Activated CD8-positive, alpha-beta T cell treated with anti-CD3 and anti-CD28 coated beads, Interleukin-2, amount 10 ng/mL, durations not matched to agents 7 days and 5 days (primary cell): ENCODE data around the gene IPP. TPM values are rescaled to one million over a fixed set of nuclear protein-coding genes. Genes with fewer than 3 reads are reported as not detected.
"Not testable (repeated sequence)": the region's sequence is repeated elsewhere in the genome, so short reads cannot be mapped to it uniquely, and the experiment has no call there.

Experiments
- ATAC-seq: fragments of 150-1000 bp; cut with Tn5 transposase; one replicate; pipeline ENCODE4 v1.10.0; 2021; ENCODE audit warnings: moderate library complexity
- CTCF ChIA-PET: fragments of 350-600 bp; sonication (Branson Sonifier 250); formaldehyde crosslinking; loops from one replicate; lab custom pipeline; 2021; ENCODE audit warnings: antibody characterized with exemption; lab: Charles Lee
- POLR2A ChIA-PET: fragments of 350-600 bp; sonication (Branson Sonifier 250); formaldehyde crosslinking; loops from one replicate; lab custom pipeline; 2021; ENCODE audit warnings: antibody characterized with exemption; lab: Charles Lee
- DNase-seq: peaks from one replicate; pipeline ENCODE4 v3.0.0-alpha.2; 2020
- H3K27ac Mint-ChIP-seq: one replicate; pipeline ENCODE4 v1.8.0; 2021; ENCODE audit warnings: mild to moderate bottlenecking, mixed read lengths
- H3K27me3 Mint-ChIP-seq: one replicate; pipeline ENCODE4 v1.8.0; 2021; ENCODE audit warnings: low read depth, mixed read lengths
- H3K36me3 Mint-ChIP-seq: one replicate; pipeline ENCODE4 v1.8.0; 2021; ENCODE audit warnings: low read depth, mixed read lengths
- H3K4me1 Mint-ChIP-seq: one replicate; pipeline ENCODE4 v1.8.0; 2021; ENCODE audit warnings: low read depth, mixed read lengths
- H3K4me3 Mint-ChIP-seq: one replicate; pipeline ENCODE4 v1.8.0; 2021; ENCODE audit warnings: mild to moderate bottlenecking, mixed read lengths
- H3K9me3 Mint-ChIP-seq: one replicate; pipeline ENCODE4 v1.8.0; 2022; ENCODE audit warnings: mixed read lengths; ENCODE audit not compliant: insufficient read depth
- total RNA-seq, 2 experiments: library from RNA; stranded (reverse); gene quantifications; one replicate each; pipeline ENCODE4 v1.2.3, GENCODE V29; 2021

The IPP gene
- total RNA-seq, 2 experiments from 2014 or later, result 9.2 to 10.4 TPM

- Mint-ChIP-seq H3K27ac (no peak overlapping the region), H3K9me3 (no peaks in the 10 kb centered on the region), H3K27me3 (no peaks in the 10 kb centered on the region), H3K36me3 (peaks cover 14% of the 10 kb centered on the region), H3K4me1 (peaks cover 20% of the 10 kb centered on the region), H3K4me3 (no peak overlapping the region)
- POLR2A ChIA-PET, result interaction anchor here (0.7 to 1.8 kb wide), 2 partner anchors 9 to 11 kb away, joined by 4 to 5 read pairs; partner anchors contain the start of genes GPBP1L1 and TMEM69
- no peak for DNase-seq
- no peak for ATAC-seq
- CTCF ChIA-PET, result interaction anchor here (0.7 to 1.2 kb wide), 2 partner anchors 13 to 32 kb away, joined by 3 read pairs; no protein-coding TSS in a partner anchor
These were observed 72.7 kb downstream of the IPP start for GRCh38 chr1:45677751-45678245.

GRCh38 chr1:45676553-45676952 is 73.9 kb downstream of the IPP start:
- DNase-seq, H3K9me3 Mint-ChIP-seq, H3K4me3 Mint-ChIP-seq, ATAC-seq, H3K27me3 Mint-ChIP-seq, H3K27ac Mint-ChIP-seq, CTCF ChIA-PET: not testable (repeated sequence)
- Mint-ChIP-seq H3K4me1 (peaks cover 18% of the 10 kb centered on the region), H3K36me3 (peaks cover 17% of the 10 kb centered on the region)
- POLR2A ChIA-PET, result interaction anchor here (0.7 kb wide), 1 partner anchor 124 kb away, joined by 3 read pairs; no protein-coding TSS in a partner anchor

- H3K4me3 Mint-ChIP-seq, result no peak overlapping the region
- DNase-seq (no peak), ATAC-seq (no peak)
- ChIA-PET POLR2A (interaction anchor here (1.0 kb wide), 1 partner anchor 11 kb away, joined by 3 read pairs; the partner anchor contains the start of gene GPBP1L1), CTCF (interaction anchor here (0.6 kb wide), 1 partner anchor 229 kb away, joined by 3 read pairs; no protein-coding TSS in a partner anchor)
- H3K27ac Mint-ChIP-seq, result no peak overlapping the region
- peaks cover 17% of the 10 kb centered on the region for H3K36me3 Mint-ChIP-seq
- H3K4me1 Mint-ChIP-seq, result peaks cover 7% of the 10 kb centered on the region
- no peaks in the 10 kb centered on the region for H3K27me3 Mint-ChIP-seq
- no peaks in the 10 kb centered on the region for H3K9me3 Mint-ChIP-seq
These were observed 76.0 kb downstream of the IPP start for GRCh38 chr1:45674478-45674877.

GRCh38 chr1:45673956-45674355 is 76.5 kb downstream of the IPP start:
- ATAC-seq (no peak), DNase-seq (no peak)
- Mint-ChIP-seq H3K4me3 (no peak overlapping the region), H3K27ac (no peak overlapping the region), H3K9me3 (no peaks in the 10 kb centered on the region), H3K4me1 (peaks cover 2% of the 10 kb centered on the region), H3K36me3 (peaks cover 15% of the 10 kb centered on the region), H3K27me3 (no peaks in the 10 kb centered on the region)
- CTCF ChIA-PET, result no interaction called here
- POLR2A ChIA-PET, result interaction anchor here (1.0 to 2.0 kb wide), 2 partner anchors 12 kb away, joined by 3 to 8 read pairs; partner anchors contain the start of gene GPBP1L1

- no peak overlapping the region for H3K4me3 Mint-ChIP-seq
- H3K9me3 Mint-ChIP-seq, result no peaks in the 10 kb centered on the region
- ATAC-seq (no peak), DNase-seq (no peak)
- H3K27ac Mint-ChIP-seq, result no peak overlapping the region
- POLR2A ChIA-PET, result interaction anchor here (1.3 kb wide), 1 partner anchor 16 kb away, joined by 4 read pairs; the partner anchor contains the start of gene GPBP1L1
- peaks cover 23% of the 10 kb centered on the region for H3K36me3 Mint-ChIP-seq
- H3K4me1 Mint-ChIP-seq, result no peaks in the 10 kb centered on the region
- CTCF ChIA-PET, result interaction anchor here (1.2 kb wide), 1 partner anchor 12 kb away, joined by 3 read pairs; no protein-coding TSS in a partner anchor
- no peaks in the 10 kb centered on the region for H3K27me3 Mint-ChIP-seq
These were observed 80.4 kb downstream of the IPP start for GRCh38 chr1:45669859-45670655.

- H3K27me3 Mint-ChIP-seq, result no peaks in the 10 kb centered on the region
- CTCF ChIA-PET, result interaction anchor here (1.2 kb wide), 1 partner anchor 13 kb away, joined by 3 read pairs; no protein-coding TSS in a partner anchor
- no peak overlapping the region for H3K4me3 Mint-ChIP-seq
- H3K4me1 Mint-ChIP-seq, result no peaks in the 10 kb centered on the region
- ATAC-seq (no peak), DNase-seq (no peak)
- H3K9me3 Mint-ChIP-seq, result no peaks in the 10 kb centered on the region
- peaks cover 22% of the 10 kb centered on the region for H3K36me3 Mint-ChIP-seq
- POLR2A ChIA-PET, result interaction anchor here (0.6 to 1.0 kb wide), 2 partner anchors 17 to 294 kb away, joined by 3 to 9 read pairs; partner anchors contain the start of gene GPBP1L1
- H3K27ac Mint-ChIP-seq, result no peak overlapping the region
These were observed 81.1 kb downstream of the IPP start for GRCh38 chr1:45669379-45669778.

GRCh38 chr1:45668526-45668925 is 81.9 kb downstream of the IPP start:
- Mint-ChIP-seq H3K4me3 (no peak overlapping the region), H3K4me1 (no peaks in the 10 kb centered on the region), H3K27me3 (no peaks in the 10 kb centered on the region), H3K9me3 (no peaks in the 10 kb centered on the region), H3K27ac (no peak overlapping the region), H3K36me3 (peaks cover 22% of the 10 kb centered on the region)
- ChIA-PET POLR2A (interaction anchor here (0.6 to 1.0 kb wide), 2 partner anchors 17 to 293 kb away, joined by 3 to 9 read pairs; partner anchors contain the start of gene GPBP1L1), CTCF (interaction anchor here (1.2 kb wide), 1 partner anchor 14 kb away, joined by 3 read pairs; no protein-coding TSS in a partner anchor)
- ATAC-seq (no peak), DNase-seq (no peak)

GRCh38 chr1:45667321-45668111 is 82.9 kb downstream of the IPP start:
- ChIA-PET POLR2A (no interaction called here), CTCF (no interaction called here)
- Mint-ChIP-seq H3K4me1 (no peaks in the 10 kb centered on the region), H3K36me3 (peaks cover 15% of the 10 kb centered on the region), H3K4me3 (no peak overlapping the region), H3K27me3 (no peaks in the 10 kb centered on the region), H3K27ac (no peak overlapping the region), H3K9me3 (no peaks in the 10 kb centered on the region)
- ATAC-seq (no peak), DNase-seq (no peak)

- Mint-ChIP-seq H3K36me3 (peaks cover 15% of the 10 kb centered on the region), H3K9me3 (no peaks in the 10 kb centered on the region), H3K27me3 (no peaks in the 10 kb centered on the region), H3K4me1 (no peaks in the 10 kb centered on the region), H3K27ac (no peak overlapping the region), H3K4me3 (no peak overlapping the region)
- CTCF ChIA-PET, result no interaction called here
- no peak for DNase-seq
- POLR2A ChIA-PET, result no interaction called here
- no peak for ATAC-seq
These were observed 83.6 kb downstream of the IPP start for GRCh38 chr1:45666836-45667235.

- ChIA-PET POLR2A (interaction anchor here (0.6 kb wide), 1 partner anchor 70 kb away, joined by 4 read pairs; no protein-coding TSS in a partner anchor), CTCF (no interaction called here)
- H3K27me3 Mint-ChIP-seq, result no peaks in the 10 kb centered on the region
- DNase-seq (no peak), ATAC-seq (no peak)
- no peak overlapping the region for H3K4me3 Mint-ChIP-seq
- no peak overlapping the region for H3K27ac Mint-ChIP-seq
- H3K36me3 Mint-ChIP-seq, result peaks cover 34% of the 10 kb centered on the region
- no peaks in the 10 kb centered on the region for H3K9me3 Mint-ChIP-seq
- H3K4me1 Mint-ChIP-seq, result no peaks in the 10 kb centered on the region
These were observed 90.1 kb downstream of the IPP start for GRCh38 chr1:45660336-45660735.

- ChIA-PET CTCF (no interaction called here), POLR2A (no interaction called here)
- Mint-ChIP-seq H3K36me3 (peaks cover 41% of the 10 kb centered on the region), H3K9me3 (no peaks in the 10 kb centered on the region), H3K27me3 (no peaks in the 10 kb centered on the region), H3K4me3 (no peak overlapping the region), H3K27ac (no peak overlapping the region), H3K4me1 (no peaks in the 10 kb centered on the region)
- ATAC-seq, result no peak
- DNase-seq, result no peak
These were observed 91.2 kb downstream of the IPP start for GRCh38 chr1:45659222-45659621.
